Measurements from ENCODE around the gene TF. TPM values are rescaled to one million over a fixed set of nuclear protein-coding genes. Genes with fewer than 3 reads are reported as not detected.

The TF gene
- total and polyA plus RNA-seq, 10 of the 15 experiments (the other 5 are each of a cell fraction or from before 2014, with no cell fraction given): under 0.01 to 8.9 (median 0.05) TPM; not detected in 1

GRCh38 chr3:133762539-133762938, 16.3 kb downstream of the TF start (continued):
- no peak for TF ChIP-seq E2F4 (IDR thresholded peaks at IDR 0.05; ENCODE audit: low read depth, low read length)
- TF ChIP-seq KAT2A (conservative IDR thresholded peaks at IDR 0.05; ENCODE audit: control insufficient read depth, low read depth, low read length): no peak
- TF ChIP-seq LARP7 (IDR thresholded peaks at IDR 0.05): no peak
- TF ChIP-seq ZNF217 (IDR thresholded peaks at IDR 0.05): no peak
- TF ChIP-seq TCF7 (IDR thresholded peaks at IDR 0.05; ENCODE audit: borderline replicate concordance): no peak
- TF ChIP-seq ZNF384 (IDR thresholded peaks at IDR 0.05; ENCODE audit: borderline replicate concordance, low read depth, low read length): no peak
- TF ChIP-seq MLLT1 (IDR thresholded peaks at IDR 0.05): no peak

- ChIA-PET SMC1A (ENCODE audit: uncharacterized antibody, unreplicated experiment) (no interaction called here), CTCF (interaction anchor here (0.7 kb wide), 1 partner anchor 12 kb away, joined by 3 read pairs; no protein-coding TSS in a partner anchor)
- no TSS peak for BruUV-seq (replicated peaks)
- TF ChIP-seq ZNF384 (IDR thresholded peaks at IDR 0.05; ENCODE audit: borderline replicate concordance, low read depth, low read length) (no peak), RUNX3 (IDR thresholded peaks at IDR 0.05; ENCODE audit: low read length) (no peak), IKZF2 (IDR thresholded peaks at IDR 0.05) (no peak), NFYB (IDR thresholded peaks at IDR 0.05; ENCODE audit: insufficient read depth, low read depth, low read length) (no peak), KAT2A (conservative IDR thresholded peaks at IDR 0.05; ENCODE audit: control insufficient read depth, low read depth, low read length) (no peak), PBX3 (IDR thresholded peaks at IDR 0.05; ENCODE audit: insufficient replicate concordance, low read depth, low read length) (no peak), TBL1XR1 (IDR thresholded peaks at IDR 0.05; ENCODE audit: low read depth, low read length) (no peak), EP300 (IDR thresholded peaks at IDR 0.05; ENCODE audit: borderline replicate concordance in 1 of 2, control insufficient read depth in 1 of 2, low read depth in 2 of 2, low read length in 2 of 2) (no peak), SREBF2 (IDR thresholded peaks at IDR 0.05; ENCODE audit: low read length) (no peak), MTA2 (IDR thresholded peaks at IDR 0.05; ENCODE audit: low read depth) (no peak), MXI1 (IDR thresholded peaks at IDR 0.05; ENCODE audit: low read depth, low read length) (no peak)
Observed at GRCh38 chr3:133763797-133764683, 17.8 kb downstream of the TF start.

More at GRCh38 chr3:133763797-133764683, 17.8 kb downstream of the TF start:
- Histone ChIP-seq H3K4me3 (no peak overlapping the region), H3K27me3 (replicated peaks in 1 of 2; ENCODE audit: control insufficient read depth in 2 of 2, insufficient read depth in 2 of 2, low read length in 1 of 2) (peaks cover 3 to 11% of the 10 kb centered on the region in 2 experiments; a peak in 2 of 4 replicates), H4K20me1 (ENCODE audit: control insufficient read depth, insufficient read depth) (no peaks in the 10 kb centered on the region), H3K36me3 (ENCODE audit: control insufficient read depth in 2 of 2, insufficient read depth in 2 of 2, low read length in 1 of 2) (no peaks in the 10 kb centered on the region), H3K27ac (ENCODE audit: control insufficient read depth, insufficient read depth) (no peak overlapping the region), H2AFZ (ENCODE audit: control insufficient read depth, low read depth, low read length) (no peak overlapping the region), H3K79me2 (ENCODE audit: control insufficient read depth, insufficient read depth, low read length) (no peaks in the 10 kb centered on the region), H3K9me3 (replicated peaks; ENCODE audit: control insufficient read depth, insufficient read depth, low read length) (no peaks in the 10 kb centered on the region), H3K4me2 (ENCODE audit: control insufficient read depth, insufficient read depth) (no peak overlapping the region), H3K4me1 (ENCODE audit: control insufficient read depth, insufficient read depth, low read length) (no peaks in the 10 kb centered on the region), H3K9ac (ENCODE audit: control insufficient read depth, insufficient read depth, low read length) (no peak overlapping the region)
- ChIA-PET RAD21 (ENCODE audit: unreplicated experiment) (no interaction called here), POLR2A (no interaction called here)
- intact Hi-C loops (cut with micrococcal nuclease; ENCODE audit: unreplicated experiment) (no loop called here), in situ Hi-C loops (cut with MboI) (no loop called here)
- no peak for ATAC-seq
- WGBS (ENCODE audit: insufficient coverage, insufficient replicate concordance, low lambda C conversion rate, missing lambda C conversion rate): 34% methylated on average over 6 of the region's 6 CpGs
- no peak for DNase-seq (ENCODE audit: low read depth, low spot score)
- no peak for FAIRE-seq

All from GM12878 (cell line).